HG03045 (cell line): ENCODE results near the gene DNAH1.

Experiments
- ATAC-seq: cut with Tn5 transposase; IDR thresholded peaks from one replicate; pipeline ENCODE4 v1.9.1; 2021; ENCODE audit warnings: mild to moderate bottlenecking, moderate library complexity; ENCODE audit not compliant: unreplicated experiment

The DNAH1 gene

GRCh38 chr3:52431459-52432223 lies 115.5 kb downstream of the DNAH1 start:
- ATAC-seq, result no peak

DNA sequence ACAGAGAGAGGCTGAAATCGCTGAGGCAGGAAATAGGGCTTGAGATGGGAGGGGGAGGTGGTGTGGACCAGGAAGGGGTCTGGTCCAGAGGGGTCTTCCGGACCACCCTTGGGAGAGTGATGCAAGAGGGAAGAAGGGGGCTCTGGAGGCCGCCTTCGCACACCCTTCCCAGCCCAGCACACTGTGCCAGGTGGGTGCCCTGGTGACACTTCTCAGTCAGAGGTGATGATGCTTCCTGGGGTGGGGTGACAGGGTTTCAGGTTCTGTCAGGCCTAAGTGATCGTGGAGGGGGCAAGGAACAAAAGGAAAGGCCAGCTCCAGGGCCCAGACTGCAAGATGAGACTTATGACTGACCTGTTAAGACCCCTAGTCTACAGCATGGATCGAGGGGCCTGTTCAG lies 116.1 kb downstream of the DNAH1 start:
- ATAC-seq, result no peak

- ATAC-seq, result no peak
Observed at GRCh38 chr3:52432691-52433141, 116.6 kb downstream of the DNAH1 start.

DNA sequence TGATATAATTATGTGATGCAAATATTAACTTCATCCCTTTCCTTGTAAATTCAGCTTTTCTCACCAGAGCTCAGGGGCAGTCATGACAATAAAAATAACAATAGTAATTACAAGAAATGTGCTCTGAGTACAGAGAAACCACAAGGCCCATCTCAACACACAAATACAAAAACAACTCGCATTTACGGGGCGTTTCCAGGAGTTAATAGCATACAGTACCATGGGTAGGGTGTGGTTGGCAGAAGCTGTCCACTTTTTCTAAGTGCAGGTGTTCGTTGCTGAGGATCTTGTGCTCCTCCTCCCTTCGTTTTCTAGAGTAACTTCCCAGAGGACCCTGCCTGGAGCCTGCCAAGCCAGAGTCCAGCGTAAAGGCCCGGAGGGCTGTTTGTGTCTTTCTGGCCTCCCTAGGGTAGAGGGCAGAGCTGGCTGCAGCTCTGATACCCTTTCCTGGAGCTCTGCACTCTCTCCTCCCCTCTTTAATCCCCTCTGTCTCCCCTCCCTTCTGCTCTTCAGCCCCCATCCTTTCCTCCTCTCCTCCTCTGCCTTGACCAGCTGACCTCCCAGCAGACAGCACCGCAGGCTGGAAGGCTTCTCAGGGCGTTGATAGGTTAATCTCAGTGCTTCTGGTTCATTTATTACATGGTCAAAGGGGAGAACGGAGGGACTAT lies 117.3 kb downstream of the DNAH1 start:
- no peak for ATAC-seq

GRCh38 chr3:52433996-52434479 lies 117.9 kb downstream of the DNAH1 start:
- no peak for ATAC-seq

- ATAC-seq, result no peak
Observed at GRCh38 chr3:52434491-52435115, 118.5 kb downstream of the DNAH1 start.

DNA sequence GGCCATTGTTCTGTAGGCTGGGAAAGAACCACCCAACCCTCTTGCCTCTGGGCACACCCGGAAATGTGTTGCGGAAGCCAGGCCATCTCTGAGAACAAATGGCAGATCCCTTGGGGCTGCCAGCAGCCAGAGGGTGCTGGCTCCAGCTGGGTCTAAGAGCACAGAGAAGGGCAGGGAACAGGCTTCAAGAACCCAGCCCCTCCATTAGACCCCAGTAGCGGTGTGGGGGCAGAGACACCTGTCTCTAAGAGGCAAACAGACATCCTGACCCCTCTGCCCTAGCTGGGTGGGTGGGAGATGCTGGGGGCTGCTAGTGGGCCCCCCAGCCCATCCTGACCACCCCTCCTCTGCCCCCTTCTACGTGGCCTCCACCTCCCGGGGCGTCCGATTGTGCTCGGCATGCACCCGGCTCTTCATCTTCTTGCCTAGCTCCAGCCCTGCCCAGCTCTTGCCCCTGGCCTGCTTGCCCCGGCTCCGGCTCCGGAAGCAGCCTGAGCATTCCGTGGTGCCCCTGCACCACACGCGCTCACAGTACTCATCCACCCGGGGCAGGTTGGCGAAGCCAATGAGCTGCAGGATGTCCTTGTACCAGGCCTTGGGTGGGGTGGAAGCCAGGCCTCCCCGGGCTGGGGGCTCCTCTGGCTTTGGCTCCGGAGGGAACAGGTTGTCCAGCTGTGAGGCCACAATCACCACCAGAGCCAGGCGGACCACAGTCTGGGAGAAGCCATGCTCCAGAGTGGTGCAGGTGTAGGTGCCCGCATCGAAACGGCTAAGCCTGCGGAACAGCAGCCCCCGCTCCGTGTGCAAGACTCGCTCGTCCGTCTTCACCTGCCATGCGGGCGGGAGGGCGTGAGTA lies 119.4 kb downstream of the DNAH1 start:
- ATAC-seq, result no peak

DNA sequence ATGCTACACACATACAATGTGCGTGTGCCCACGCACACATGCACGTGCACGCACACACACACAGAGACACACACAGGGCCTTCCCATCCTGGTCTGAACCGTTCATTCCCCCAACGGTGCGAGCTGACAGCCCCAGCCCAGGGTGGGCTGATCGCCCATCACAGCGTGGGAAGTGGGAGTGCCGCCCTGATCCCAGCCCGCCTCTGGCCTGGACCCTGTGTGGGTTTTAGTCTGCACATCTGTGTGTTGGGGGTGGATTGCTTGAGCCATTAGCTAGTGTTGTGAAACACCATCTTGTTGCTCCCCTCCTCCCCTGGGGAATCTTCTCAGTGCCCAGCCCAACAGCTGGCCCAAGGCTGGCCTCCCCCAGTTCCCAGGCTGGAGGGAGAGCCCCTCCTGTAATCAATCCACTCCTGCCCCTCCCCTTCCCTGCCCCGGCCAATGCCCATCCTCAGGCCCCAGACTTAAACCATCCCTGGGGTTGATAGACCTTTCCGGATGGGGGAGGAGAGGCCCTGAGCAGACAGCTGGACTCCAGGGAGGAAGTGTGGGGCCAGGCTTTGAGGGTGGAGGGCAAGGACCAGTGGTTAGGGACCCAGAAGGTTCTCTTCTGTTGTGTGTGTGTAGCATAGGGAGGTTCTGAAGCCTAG lies 120.5 kb downstream of the DNAH1 start:
- ATAC-seq, result no peak

- ATAC-seq, result no peak
Observed at GRCh38 chr3:52437326-52438103, 121.4 kb downstream of the DNAH1 start.

- ATAC-seq, result no peak
Observed at GRCh38 chr3:52438104-52438376, 121.9 kb downstream of the DNAH1 start.

DNA sequence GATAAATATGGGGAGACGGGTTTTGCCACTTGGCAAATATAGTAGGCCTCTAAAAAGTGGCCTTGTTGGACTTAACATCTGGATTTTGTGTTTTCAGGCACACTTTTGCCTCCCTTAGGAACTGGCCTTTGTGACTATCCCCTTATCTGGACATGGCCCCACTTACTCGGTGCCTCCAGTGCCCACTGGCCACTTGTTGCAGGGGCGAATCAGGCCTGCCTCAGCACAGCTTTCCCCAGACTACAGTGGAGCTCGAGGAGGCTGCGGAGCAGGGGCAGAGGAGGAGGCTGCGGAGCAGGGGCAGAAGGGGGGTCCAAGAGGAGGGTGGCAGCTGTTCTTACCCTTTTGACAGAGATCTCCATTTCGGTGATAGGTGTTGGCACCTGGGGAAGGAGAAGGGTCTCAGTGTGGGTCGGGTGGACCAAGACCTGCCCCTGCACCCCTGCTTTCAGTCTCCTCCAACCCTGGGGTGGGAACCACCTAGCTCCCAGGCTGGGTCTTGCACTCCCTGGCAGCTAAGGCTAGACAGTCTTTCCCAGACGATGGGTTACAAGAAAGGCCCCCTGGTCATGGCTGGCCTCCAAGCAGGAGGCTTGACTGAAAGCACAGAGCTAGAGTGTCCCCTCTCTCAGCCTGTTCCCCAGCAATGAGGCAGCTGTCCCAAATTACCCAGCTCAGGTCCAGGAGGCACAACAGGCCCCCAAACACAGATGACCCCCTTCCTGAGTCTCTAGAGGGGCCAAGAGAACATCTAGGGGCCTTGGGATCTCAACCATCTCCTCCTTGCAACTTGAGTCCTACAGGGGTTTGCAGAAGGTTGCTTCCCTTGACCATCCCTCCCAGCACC lies 122.7 kb downstream of the DNAH1 start:
- ATAC-seq, result no peak

GRCh38 chr3:52439426-52440248 lies 123.5 kb downstream of the DNAH1 start:
- no peak for ATAC-seq

GRCh38 chr3:52440249-52440551 lies 124.1 kb downstream of the DNAH1 start:
- ATAC-seq, result no peak

DNA sequence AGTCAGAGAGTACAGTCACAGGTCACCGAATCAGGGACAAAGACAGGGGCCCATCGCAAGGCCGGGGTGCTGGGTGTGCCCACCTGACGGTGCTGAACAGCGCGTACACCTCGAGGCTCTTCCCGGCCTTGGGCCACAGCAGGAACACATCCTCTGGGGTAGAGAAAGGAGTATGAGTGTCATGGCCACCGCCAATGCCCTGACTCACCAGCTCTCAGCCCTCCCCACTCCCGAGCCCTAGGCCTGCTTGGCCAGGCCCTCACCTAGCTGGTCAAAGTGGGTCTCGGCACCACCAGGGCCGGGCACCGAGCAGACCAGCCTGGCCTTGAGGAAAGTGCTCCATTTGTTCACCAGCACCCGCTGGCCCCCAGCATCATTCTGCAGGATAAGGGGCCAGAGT lies 124.6 kb downstream of the DNAH1 start:
- ATAC-seq, result no peak

DNA sequence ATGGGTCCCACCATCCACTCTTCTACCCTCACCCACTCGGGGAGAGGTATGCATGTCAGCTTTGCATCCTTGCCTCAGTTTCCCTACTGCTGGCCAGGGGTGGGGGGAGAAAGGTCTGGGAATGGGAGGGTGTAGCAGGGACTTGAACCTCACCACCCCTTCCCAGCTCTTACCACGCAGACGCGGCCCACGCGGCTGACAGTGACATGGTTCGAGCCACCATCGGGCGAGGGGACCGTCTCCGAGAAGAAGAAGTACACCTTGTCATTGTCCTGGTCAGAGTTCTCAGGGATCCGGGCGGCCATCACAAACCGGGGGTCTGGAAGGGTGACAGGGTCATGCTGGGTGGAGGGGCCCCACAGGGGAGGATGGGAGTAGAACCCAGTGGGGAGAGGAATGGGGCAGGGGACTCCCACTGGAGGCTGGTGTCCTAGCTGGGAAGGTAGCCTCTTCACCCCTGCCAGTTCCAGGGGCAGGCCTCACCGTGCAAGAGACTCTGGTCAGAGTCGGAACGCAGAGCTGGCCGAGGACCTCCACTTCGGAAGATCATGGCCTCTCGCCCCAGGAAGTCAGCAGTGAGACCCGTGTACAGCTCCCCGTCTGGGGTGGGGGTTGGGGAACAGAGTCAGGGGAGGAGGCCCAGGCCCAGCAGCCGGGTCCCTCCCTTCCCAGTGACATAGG lies 125.1 kb downstream of the DNAH1 start:
- ATAC-seq, result no peak

DNA sequence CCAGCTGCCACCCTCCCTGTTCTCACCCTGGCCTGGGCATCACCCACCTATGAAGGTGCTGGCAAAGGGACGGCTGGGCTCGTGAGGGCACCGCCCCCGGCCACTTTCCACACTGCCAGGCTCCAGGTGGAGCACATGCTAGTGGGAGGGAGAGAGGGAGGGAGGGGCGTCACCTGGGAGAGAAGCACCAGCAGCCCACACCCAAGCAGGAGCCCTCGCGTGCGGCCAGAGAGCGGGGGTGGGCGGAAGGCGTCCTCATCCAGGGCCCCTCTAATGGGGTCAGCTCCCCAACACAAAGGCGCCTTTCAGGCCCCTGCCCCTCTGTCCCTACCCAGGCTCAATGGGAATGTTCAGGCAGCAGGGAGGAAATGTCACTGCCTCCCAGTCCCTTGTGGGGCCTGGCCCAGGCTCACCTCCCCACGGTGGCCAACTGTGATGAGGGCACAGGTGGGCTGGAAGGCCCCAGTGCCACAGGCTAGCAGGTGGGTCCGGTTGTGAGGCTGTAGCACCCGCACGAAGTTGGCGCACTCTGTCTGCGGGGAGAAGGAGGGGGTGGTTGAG lies 125.7 kb downstream of the DNAH1 start:
- no peak for ATAC-seq
